Keratinocyte (primary cell): ENCODE results near the gene SBNO2. TPM values are rescaled to one million over a fixed set of nuclear protein-coding genes. Genes with fewer than 3 reads are reported as not detected.

Experiments used
- DNase-seq: peaks from one replicate; pipeline ENCODE4 v3.0.0-alpha.2; 2011; ENCODE audit warnings: low read depth, missing footprints, low spot score
- FAIRE-seq: peaks from 2 replicates; lab custom pipeline; 2011; peaks lifted over from hg19 to GRCh38; lab: Jason Lieb, UNC
- H2AFZ ChIP-seq: 2 replicates; pipeline ENCODE4 v1.6.0; 2012; ENCODE audit warnings: low read length, control low read depth, inconsistent platforms; ENCODE audit not compliant: control insufficient read depth
- H3K27ac ChIP-seq: 2 replicates; pipeline ENCODE4 v1.5.1; 2011; ENCODE audit warnings: low read length; ENCODE audit not compliant: control insufficient read depth, insufficient read depth
- H3K27me3 ChIP-seq: 3 replicates; pipeline ENCODE4 v1.6.0; 2011; ENCODE audit warnings: low read length; ENCODE audit not compliant: control insufficient read depth, insufficient read depth; ENCODE audit errors: extremely low read depth
- H3K36me3 ChIP-seq, 2 experiments: 2 replicates in 1 of 2; 3 replicates in 1 of 2; pipeline ENCODE4 v1.5.1; 2011; ENCODE audit warnings: low read length in 2 of 2, mild to moderate bottlenecking in 1 of 2; ENCODE audit not compliant: control insufficient read depth in 2 of 2, insufficient read depth in 2 of 2; ENCODE audit errors: extremely low read depth in 1 of 2
- H3K4me1 ChIP-seq: 3 replicates; pipeline ENCODE4 v1.5.1; 2011; ENCODE audit warnings: low read length; ENCODE audit not compliant: control insufficient read depth, insufficient read depth; ENCODE audit errors: extremely low read depth
- H3K4me2 ChIP-seq: 3 replicates; pipeline ENCODE4 v1.6.0; 2011; ENCODE audit warnings: low read depth, low read length; ENCODE audit not compliant: control insufficient read depth, insufficient read depth; ENCODE audit errors: extremely low read depth
- H3K4me3 ChIP-seq, 3 experiments: fragments of 200-600 bp in 1 of 3; sonication (generic) in 1 of 3; 2 replicates in 2 of 3; 3 replicates in 1 of 3; pipeline ENCODE4 v1.5.1; 2011 to 2016; ENCODE audit warnings: low read length in 3 of 3, mild to moderate bottlenecking in 3 of 3, control low read depth in 2 of 3, inconsistent platforms in 1 of 3, low read depth in 1 of 3, mixed read lengths in 1 of 3, mixed run types in 1 of 3, moderate library complexity in 1 of 3; ENCODE audit not compliant: control insufficient read depth in 2 of 3, insufficient read depth in 2 of 3; ENCODE audit errors: extremely low read depth in 1 of 3
- H3K79me2 ChIP-seq: 2 replicates; pipeline ENCODE4 v1.6.0; 2012; ENCODE audit warnings: low read length; ENCODE audit not compliant: control insufficient read depth, insufficient read depth
- H3K9ac ChIP-seq: 3 replicates; pipeline ENCODE4 v1.6.0; 2011; ENCODE audit warnings: low read length; ENCODE audit not compliant: control insufficient read depth, insufficient read depth; ENCODE audit errors: extremely low read depth
- H3K9me1 ChIP-seq: 3 replicates; pipeline ENCODE4 v1.6.0; 2011; ENCODE audit warnings: low read length; ENCODE audit not compliant: control insufficient read depth, insufficient read depth; ENCODE audit errors: extremely low read depth
- H3K9me3 ChIP-seq: 2 replicates; pipeline ENCODE4 v1.5.1; 2012; ENCODE audit warnings: low read depth, low read length; ENCODE audit not compliant: control insufficient read depth
- H4K20me1 ChIP-seq: 3 replicates; pipeline ENCODE4 v1.6.0; 2011; ENCODE audit warnings: low read length; ENCODE audit not compliant: control insufficient read depth, insufficient read depth; ENCODE audit errors: extremely low read depth
- EZH2 ChIP-seq: IDR thresholded peaks from one replicate; pipeline ENCODE4 v1.6.1; 2012; ENCODE audit warnings: inconsistent platforms, mild to moderate bottlenecking, low read length, moderate library complexity
- dilution Hi-C: fragments of 300-500 bp; cut with MboI; formaldehyde crosslinking; loops from one replicate; pipeline ENCODE4 v1.7.0; 2020; ENCODE audit warnings: low sequenced_read_pairs; ENCODE audit not compliant: extremely low pct_ligation_motif_present
- polyA plus RNA-seq, 5 experiments: library from polyadenylated mRNA; depleted of rRNA in 3 of 5; stranded (reverse) in 3 of 5; stranded (forward) in 1 of 5; unstranded in 1 of 5; fragments of >200 nt; gene quantifications; 1 replicate in 1 of 5; 2 replicates in 3 of 5; 3 replicates in 1 of 5; pipeline versions ENCODE4 v1.2.1 to v1.2.3, GENCODE V29; 2011 to 2012; ENCODE audit warnings: missing spikeins in 2 of 5, low read depth in 1 of 5, low replicate concordance in 1 of 5
- TF ChIP-seq, protein P1 (sequence below), 3 experiments: IDR thresholded peaks in 1 of 3; conservative IDR thresholded peaks in 1 of 3; optimal IDR thresholded peaks in 1 of 3; 2 replicates in 2 of 3; 3 replicates in 1 of 3; pipeline versions ENCODE3 to v1.5.1; 2011; ENCODE audit warnings: low read length in 3 of 3, mild to moderate bottlenecking in 3 of 3, moderate library complexity in 2 of 3, control low read depth in 1 of 3, inconsistent platforms in 1 of 3; ENCODE audit not compliant: insufficient read depth in 2 of 3; ENCODE audit errors: extremely low read depth in 1 of 3

The SBNO2 gene
- polyA plus RNA-seq, 1 donor (not counting 4 experiments of a cell fraction or from before 2014, with no cell fraction given), result 10.9 TPM

DNA sequence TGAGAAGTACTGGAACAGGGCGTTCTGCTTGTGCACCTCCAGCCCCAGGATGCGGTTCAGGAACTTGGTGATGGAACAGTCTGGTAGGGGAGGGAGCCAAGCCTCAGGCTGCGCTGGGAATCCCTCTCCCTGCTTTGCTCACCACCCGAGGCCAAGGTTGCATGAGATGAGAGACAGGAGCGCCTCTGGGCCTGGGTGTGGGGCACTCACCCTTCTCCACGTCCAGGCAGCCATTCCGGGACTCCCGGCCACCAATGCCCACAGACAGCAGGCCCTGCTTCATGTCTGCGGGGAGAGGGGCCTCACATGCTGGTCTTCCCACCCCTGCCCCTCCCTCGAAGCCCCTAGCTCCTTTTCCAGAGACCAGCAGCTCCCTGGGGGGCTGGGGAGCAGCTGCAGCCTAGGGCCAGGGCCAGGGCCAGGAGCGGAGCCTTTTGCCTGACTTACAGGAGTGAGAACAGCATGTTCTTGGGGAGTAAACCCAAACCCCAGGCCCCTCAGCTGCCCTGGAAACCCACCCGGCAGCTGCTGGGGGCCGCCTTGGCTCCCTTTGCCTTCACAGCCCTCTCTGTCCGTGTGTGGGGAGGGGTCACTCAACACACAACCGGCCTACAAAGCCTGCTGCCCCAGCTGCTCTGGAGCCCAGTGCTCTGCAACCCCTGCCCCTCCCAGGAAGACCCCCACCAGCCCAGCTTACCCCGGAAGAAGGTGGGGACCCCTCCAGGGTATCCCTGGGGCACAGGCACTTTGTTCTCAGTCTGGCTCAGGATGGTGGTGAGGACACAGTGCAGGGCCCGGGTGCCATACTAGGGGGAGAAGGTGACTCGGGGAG lies 63.0 kb downstream of the SBNO2 start:
- FAIRE-seq, result no peak
- dilution Hi-C loops, result no loop called here
- H3K9me1 ChIP-seq, result no peaks in the 10 kb centered on the region
- H3K9ac ChIP-seq, result no peak overlapping the region
- no peak for TF ChIP-seq EZH2
- TF ChIP-seq, protein P1, sequence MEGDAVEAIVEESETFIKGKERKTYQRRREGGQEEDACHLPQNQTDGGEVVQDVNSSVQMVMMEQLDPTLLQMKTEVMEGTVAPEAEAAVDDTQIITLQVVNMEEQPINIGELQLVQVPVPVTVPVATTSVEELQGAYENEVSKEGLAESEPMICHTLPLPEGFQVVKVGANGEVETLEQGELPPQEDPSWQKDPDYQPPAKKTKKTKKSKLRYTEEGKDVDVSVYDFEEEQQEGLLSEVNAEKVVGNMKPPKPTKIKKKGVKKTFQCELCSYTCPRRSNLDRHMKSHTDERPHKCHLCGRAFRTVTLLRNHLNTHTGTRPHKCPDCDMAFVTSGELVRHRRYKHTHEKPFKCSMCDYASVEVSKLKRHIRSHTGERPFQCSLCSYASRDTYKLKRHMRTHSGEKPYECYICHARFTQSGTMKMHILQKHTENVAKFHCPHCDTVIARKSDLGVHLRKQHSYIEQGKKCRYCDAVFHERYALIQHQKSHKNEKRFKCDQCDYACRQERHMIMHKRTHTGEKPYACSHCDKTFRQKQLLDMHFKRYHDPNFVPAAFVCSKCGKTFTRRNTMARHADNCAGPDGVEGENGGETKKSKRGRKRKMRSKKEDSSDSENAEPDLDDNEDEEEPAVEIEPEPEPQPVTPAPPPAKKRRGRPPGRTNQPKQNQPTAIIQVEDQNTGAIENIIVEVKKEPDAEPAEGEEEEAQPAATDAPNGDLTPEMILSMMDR (optimal IDR thresholded peaks at IDR 0.05 in 1 of 3, IDR thresholded peaks at IDR 0.05 in 1 of 3, conservative IDR thresholded peaks at IDR 0.05 in 1 of 3; ENCODE audit: extremely low read depth in 1 of 3, insufficient read depth in 2 of 3, low read length in 3 of 3), result no peak
- H4K20me1 ChIP-seq, result peaks cover 3% of the 10 kb centered on the region
- no peak overlapping the region for H3K4me3 ChIP-seq
- H3K79me2 ChIP-seq, result peaks cover 2% of the 10 kb centered on the region
- H3K4me1 ChIP-seq, result peaks cover 5% of the 10 kb centered on the region
- no peaks in the 10 kb centered on the region for H3K9me3 ChIP-seq
- H3K27ac ChIP-seq, result no peak overlapping the region
- no peak overlapping the region for H2AFZ ChIP-seq
- H3K27me3 ChIP-seq, result no peaks in the 10 kb centered on the region
- DNase-seq, result no peak
- peaks cover 17 to 21% of the 10 kb centered on the region in 2 experiments for H3K36me3 ChIP-seq
- no peak overlapping the region for H3K4me2 ChIP-seq

DNA sequence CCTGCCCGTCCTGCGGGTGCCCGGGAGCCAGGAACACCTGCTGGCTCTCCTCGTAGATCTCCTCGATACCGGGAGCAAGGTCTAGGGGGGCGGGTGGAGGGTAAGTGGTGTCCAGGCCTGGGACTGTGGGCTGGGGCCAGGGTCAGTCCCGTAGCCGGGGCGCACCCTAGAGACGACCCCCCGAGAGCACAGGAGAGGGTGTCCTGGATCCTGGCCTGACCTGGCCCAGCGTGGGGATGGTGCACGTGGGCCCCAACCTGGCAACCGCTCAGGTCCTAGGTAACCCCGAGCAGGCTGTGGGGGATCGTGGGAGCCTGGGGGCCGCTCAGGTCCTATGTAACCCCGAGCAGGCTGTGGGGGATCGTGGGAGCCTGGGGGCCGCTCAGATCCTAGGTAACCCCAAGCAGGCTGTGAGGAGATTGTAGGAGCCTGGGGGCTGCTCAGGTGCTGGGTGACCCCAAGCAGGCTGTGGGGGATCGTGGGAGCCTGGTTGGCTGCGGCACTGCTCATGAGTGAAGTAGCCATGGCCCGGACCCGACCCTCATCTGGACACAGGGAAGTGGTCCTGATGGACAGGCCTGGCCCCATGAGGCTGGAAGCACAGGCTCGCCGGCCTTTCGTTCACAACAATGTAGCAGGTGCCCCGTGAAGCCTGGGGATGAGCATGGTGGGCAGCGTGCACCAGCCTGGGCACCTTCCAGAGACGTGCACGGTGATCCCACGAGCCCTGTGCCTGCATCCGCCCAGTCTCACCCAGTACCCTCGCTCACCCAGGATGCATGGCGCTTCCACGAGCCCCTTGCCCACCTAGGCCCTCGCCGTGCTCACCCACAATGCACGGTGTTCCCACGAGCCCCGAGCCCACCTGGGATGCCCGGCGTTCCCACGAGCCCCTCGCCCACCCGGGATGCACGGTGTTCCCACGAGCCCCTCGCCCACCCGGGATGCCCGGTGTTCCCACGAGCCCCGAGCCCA lies 64.1 kb downstream of the SBNO2 start:
- dilution Hi-C loops, result no loop called here
- Histone ChIP-seq H3K27ac (no peak overlapping the region), H3K4me1 (peaks cover 8% of the 10 kb centered on the region), H3K9me1 (no peaks in the 10 kb centered on the region), H3K4me2 (no peak overlapping the region), H2AFZ (no peak overlapping the region), H3K9ac (no peak overlapping the region), H3K27me3 (no peaks in the 10 kb centered on the region), H3K4me3 (no peak overlapping the region), H3K79me2 (peaks cover 2% of the 10 kb centered on the region), H4K20me1 (peaks cover 3% of the 10 kb centered on the region), H3K36me3 (peaks cover 17 to 21% of the 10 kb centered on the region in 2 experiments), H3K9me3 (no peaks in the 10 kb centered on the region)
- FAIRE-seq, result no peak
- DNase-seq, result no peak
- no peak for TF ChIP-seq EZH2
- TF ChIP-seq, protein P1 (optimal IDR thresholded peaks at IDR 0.05 in 1 of 3, IDR thresholded peaks at IDR 0.05 in 1 of 3, conservative IDR thresholded peaks at IDR 0.05 in 1 of 3; ENCODE audit: extremely low read depth in 1 of 3, insufficient read depth in 2 of 3, low read length in 3 of 3), result no peak
